ENCODE results near the gene ACER2. TPM values are rescaled to one million over a fixed set of nuclear protein-coding genes. Genes with fewer than 3 reads are reported as not detected.

ACER2 gene
- total RNA-seq, 1 experiment from 2014 or later: 8.8 TPM

DNA sequence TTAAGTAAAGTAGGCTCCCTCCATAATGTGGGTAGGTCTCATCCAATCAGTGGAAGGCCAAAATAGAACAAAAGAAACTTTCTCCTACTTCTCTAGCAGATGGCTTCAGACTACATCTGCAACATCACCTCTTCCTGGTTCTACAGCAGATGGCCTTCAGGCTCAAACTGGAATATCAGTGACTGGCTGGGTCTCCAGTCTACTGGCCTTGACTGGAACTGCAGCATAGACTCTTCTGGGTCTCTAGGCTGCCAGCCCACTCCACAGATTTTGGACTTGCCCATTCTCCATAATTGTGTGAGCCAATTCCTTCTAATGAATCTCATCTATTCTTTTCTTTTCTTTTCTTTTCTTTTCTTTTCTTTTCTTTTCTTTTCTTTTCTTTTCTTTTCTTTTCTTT lies 64.8 kb downstream of the ACER2 start:
- DNase-seq (ENCODE audit: low spot score): no peak
- H3K36me3 Mint-ChIP-seq: no peaks in the 10 kb centered on the region
- ATAC-seq: no peak
- H3K9me3 Mint-ChIP-seq: no peaks in the 10 kb centered on the region
- no peak overlapping the region for H3K4me3 Mint-ChIP-seq
- no peak for TF ChIP-seq ZNF512 (CRISPR knock-in tag; IDR thresholded peaks at IDR 0.05; ENCODE audit: borderline replicate concordance)
- TF ChIP-seq ATF1 (CRISPR knock-in tag; IDR thresholded peaks at IDR 0.05): no peak
- no peak for TF ChIP-seq NFE2L1 (CRISPR knock-in tag; IDR thresholded peaks at IDR 0.05)
- no peak for TF ChIP-seq IRF2 (CRISPR knock-in tag; IDR thresholded peaks at IDR 0.05; ENCODE audit: borderline replicate concordance, low read depth)
- no peak for TF ChIP-seq E2F1 (CRISPR knock-in tag; IDR thresholded peaks at IDR 0.05)
- no peak for TF ChIP-seq RORB (CRISPR knock-in tag; IDR thresholded peaks at IDR 0.05)
- no peak for TF ChIP-seq CREB1 (CRISPR knock-in tag; IDR thresholded peaks at IDR 0.05)
- TF ChIP-seq FOXP1 (CRISPR knock-in tag; IDR thresholded peaks at IDR 0.05; ENCODE audit: borderline replicate concordance): no peak
- no peak for TF ChIP-seq ZNF423 (CRISPR knock-in tag; IDR thresholded peaks at IDR 0.05)
- no peak for TF ChIP-seq ELF4 (CRISPR knock-in tag; IDR thresholded peaks at IDR 0.05; ENCODE audit: low read depth)
- TF ChIP-seq GTF2I (CRISPR knock-in tag; conservative IDR thresholded peaks at IDR 0.05): no peak
- no peak for TF ChIP-seq GABPB1 (CRISPR knock-in tag; IDR thresholded peaks at IDR 0.05)
- TF ChIP-seq, protein P1, sequence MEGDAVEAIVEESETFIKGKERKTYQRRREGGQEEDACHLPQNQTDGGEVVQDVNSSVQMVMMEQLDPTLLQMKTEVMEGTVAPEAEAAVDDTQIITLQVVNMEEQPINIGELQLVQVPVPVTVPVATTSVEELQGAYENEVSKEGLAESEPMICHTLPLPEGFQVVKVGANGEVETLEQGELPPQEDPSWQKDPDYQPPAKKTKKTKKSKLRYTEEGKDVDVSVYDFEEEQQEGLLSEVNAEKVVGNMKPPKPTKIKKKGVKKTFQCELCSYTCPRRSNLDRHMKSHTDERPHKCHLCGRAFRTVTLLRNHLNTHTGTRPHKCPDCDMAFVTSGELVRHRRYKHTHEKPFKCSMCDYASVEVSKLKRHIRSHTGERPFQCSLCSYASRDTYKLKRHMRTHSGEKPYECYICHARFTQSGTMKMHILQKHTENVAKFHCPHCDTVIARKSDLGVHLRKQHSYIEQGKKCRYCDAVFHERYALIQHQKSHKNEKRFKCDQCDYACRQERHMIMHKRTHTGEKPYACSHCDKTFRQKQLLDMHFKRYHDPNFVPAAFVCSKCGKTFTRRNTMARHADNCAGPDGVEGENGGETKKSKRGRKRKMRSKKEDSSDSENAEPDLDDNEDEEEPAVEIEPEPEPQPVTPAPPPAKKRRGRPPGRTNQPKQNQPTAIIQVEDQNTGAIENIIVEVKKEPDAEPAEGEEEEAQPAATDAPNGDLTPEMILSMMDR (IDR thresholded peaks at IDR 0.05): no peak
- no peak for TF ChIP-seq TEAD1 (CRISPR knock-in tag; IDR thresholded peaks at IDR 0.05)
- no peak for TF ChIP-seq JAZF1 (CRISPR knock-in tag; IDR thresholded peaks at IDR 0.05)
- TF ChIP-seq, protein P2, sequence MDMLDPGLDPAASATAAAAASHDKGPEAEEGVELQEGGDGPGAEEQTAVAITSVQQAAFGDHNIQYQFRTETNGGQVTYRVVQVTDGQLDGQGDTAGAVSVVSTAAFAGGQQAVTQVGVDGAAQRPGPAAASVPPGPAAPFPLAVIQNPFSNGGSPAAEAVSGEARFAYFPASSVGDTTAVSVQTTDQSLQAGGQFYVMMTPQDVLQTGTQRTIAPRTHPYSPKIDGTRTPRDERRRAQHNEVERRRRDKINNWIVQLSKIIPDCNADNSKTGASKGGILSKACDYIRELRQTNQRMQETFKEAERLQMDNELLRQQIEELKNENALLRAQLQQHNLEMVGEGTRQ (CRISPR knock-in tag; IDR thresholded peaks at IDR 0.05): no peak
- TF ChIP-seq ZBTB43 (CRISPR knock-in tag; IDR thresholded peaks at IDR 0.05): no peak
- ChIA-PET POLR2A (no interaction called here), CTCF (interaction anchor here (1.3 kb wide), 1 partner anchor 9 kb away, joined by 7 read pairs; no protein-coding TSS in a partner anchor)
- no peak overlapping the region for H3K27ac Mint-ChIP-seq
- no peaks in the 10 kb centered on the region; the same call in 1 of the 2 replicates for H3K27me3 Mint-ChIP-seq (ENCODE audit: low read depth)
- H3K4me1 Mint-ChIP-seq: peaks cover 4% of the 10 kb centered on the region

DNA sequence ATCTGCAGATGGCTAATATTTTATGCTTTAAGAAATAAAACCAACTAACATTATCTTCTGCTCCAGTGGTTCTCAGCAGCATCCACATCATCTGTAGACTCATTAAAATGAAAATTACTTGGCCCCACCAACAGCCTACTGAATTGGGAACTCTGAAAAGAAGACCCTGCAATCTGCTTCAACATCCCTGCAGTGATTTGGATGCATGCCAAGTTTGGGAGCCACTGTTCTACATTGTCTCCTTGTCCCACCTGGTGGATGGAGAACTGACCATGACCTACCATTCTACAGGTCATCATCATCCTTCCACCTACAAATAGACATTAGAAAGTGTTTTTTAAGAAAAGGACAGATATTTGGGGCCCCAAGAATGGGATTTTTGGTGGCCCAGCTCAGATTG lies 71.1 kb downstream of the ACER2 start:
- ATAC-seq: no peak
- TF ChIP-seq TCF7 (CRISPR knock-in tag; IDR thresholded peaks at IDR 0.05; ENCODE audit: low read depth): no peak
- no peak for TF ChIP-seq ZNF512 (CRISPR knock-in tag; IDR thresholded peaks at IDR 0.05; ENCODE audit: borderline replicate concordance)
- TF ChIP-seq NFE2L1 (CRISPR knock-in tag; IDR thresholded peaks at IDR 0.05): no peak
- TF ChIP-seq FOXK1 (CRISPR knock-in tag; IDR thresholded peaks at IDR 0.05): no peak
- no peak for TF ChIP-seq ZNF425 (CRISPR knock-in tag; conservative IDR thresholded peaks at IDR 0.05)
- ChIA-PET POLR2A (no interaction called here), CTCF (interaction anchor here (1.0 to 2.8 kb wide), 2 partner anchors 14 to 15 kb away, joined by 3 to 25 read pairs; no protein-coding TSS in a partner anchor)
- DNase-seq (ENCODE audit: low spot score): no peak
- no peak overlapping the region for H3K27ac Mint-ChIP-seq
- H3K4me3 Mint-ChIP-seq: no peak overlapping the region
- no peaks in the 10 kb centered on the region for H3K4me1 Mint-ChIP-seq
- H3K9me3 Mint-ChIP-seq: no peaks in the 10 kb centered on the region
- no peaks in the 10 kb centered on the region for H3K36me3 Mint-ChIP-seq
- H3K27me3 Mint-ChIP-seq (ENCODE audit: low read depth): no peaks in the 10 kb centered on the region
